ENCODE measurements around the gene MED7.
"Not testable (repeated sequence)": the region's sequence is repeated elsewhere in the genome, so short reads cannot be mapped to it uniquely, and the experiment has no call there.

The MED7 gene

GRCh38 chr5:157142317-157143126 lies at the start of gene MED7:
MED7 (minus strand) TSS chr5:157142865; CDS start chr5:157139431, 3,434 bp downstream.
- no peak for TF ChIP-seq CTCF (IDR thresholded peaks at IDR 0.05; ENCODE audit: control insufficient read depth, insufficient read depth, low read depth, low read length, missing control alignments)
- peak; percentile 99 for DNase-seq (ENCODE audit: low read depth)
- peak within 1 kb of the TSS; percentile 93 for H3K4me3 ChIP-seq (ENCODE audit: control insufficient read depth, low read depth, low read length)

- no peak for TF ChIP-seq CTCF (IDR thresholded peaks at IDR 0.05; ENCODE audit: control insufficient read depth, insufficient read depth, low read depth, low read length, missing control alignments)
- no peak for DNase-seq (ENCODE audit: low read depth)
- no peak overlapping the region for H3K4me3 ChIP-seq (ENCODE audit: control insufficient read depth, low read depth, low read length)
These were observed 46.6 kb upstream of the MED7 start for GRCh38 chr5:157189223-157189622.

GRCh38 chr5:157188270-157188669 lies 45.6 kb upstream of the MED7 start:
- no peak overlapping the region for H3K4me3 ChIP-seq (ENCODE audit: control insufficient read depth, low read depth, low read length)
- no peak for TF ChIP-seq CTCF (IDR thresholded peaks at IDR 0.05; ENCODE audit: control insufficient read depth, insufficient read depth, low read depth, low read length, missing control alignments)
- DNase-seq (ENCODE audit: low read depth) = no peak

- no peak for TF ChIP-seq CTCF (IDR thresholded peaks at IDR 0.05; ENCODE audit: control insufficient read depth, insufficient read depth, low read depth, low read length, missing control alignments)
- H3K4me3 ChIP-seq (ENCODE audit: control insufficient read depth, low read depth, low read length) = no peak overlapping the region
These were observed 44.5 kb upstream of the MED7 start for GRCh38 chr5:157187046-157187754.

GRCh38 chr5:157186309-157187045 lies 43.8 kb upstream of the MED7 start:
- DNase-seq (ENCODE audit: low read depth) = no peak
- no peak overlapping the region for H3K4me3 ChIP-seq (ENCODE audit: control insufficient read depth, low read depth, low read length)
- TF ChIP-seq CTCF (IDR thresholded peaks at IDR 0.05; ENCODE audit: control insufficient read depth, insufficient read depth, low read depth, low read length, missing control alignments) = no peak

More at GRCh38 chr5:157187046-157187754, 44.5 kb upstream of the MED7 start:
- DNase-seq (ENCODE audit: low read depth) = no peak

- not testable (repeated sequence) for DNase-seq (ENCODE audit: low read depth); H3K4me3 ChIP-seq (ENCODE audit: control insufficient read depth, low read depth, low read length)
These were observed 42.5 kb upstream of the MED7 start for GRCh38 chr5:157185122-157185521.
